GM21717 (cell line): ENCODE results near the gene TBX10.
A peak's percentile ranks its signal among the peaks of the same experiment; 100 is the strongest.
"Not testable (repeated sequence)": the region's sequence is repeated elsewhere in the genome, so short reads cannot be mapped to it uniquely, and the experiment has no call there.

Experiments used
- ATAC-seq: cut with Tn5 transposase; IDR thresholded peaks from one replicate; pipeline ENCODE4 v1.9.1; 2021; ENCODE audit warnings: mild to moderate bottlenecking, moderate library complexity; ENCODE audit not compliant: unreplicated experiment

TBX10 gene

DNA sequence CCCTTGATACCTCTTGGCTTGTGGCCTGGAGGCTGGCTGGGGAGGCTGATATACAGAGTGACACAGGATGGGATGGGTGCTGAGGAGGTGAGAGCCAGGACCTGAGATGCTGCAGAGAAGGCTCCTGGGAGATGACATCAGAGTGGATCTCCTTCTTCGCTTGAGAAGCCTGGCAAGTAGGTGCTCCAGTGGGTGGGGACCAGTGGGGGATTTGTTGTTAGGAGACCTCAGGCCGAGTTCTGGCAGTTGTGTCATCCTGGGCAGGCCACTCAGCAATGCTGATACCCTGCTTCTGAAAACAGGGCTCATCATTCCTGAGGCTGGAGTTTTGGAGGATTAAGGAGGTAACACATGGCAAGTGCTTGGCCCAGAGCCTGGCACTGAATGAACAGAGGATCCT is 34.7 kb downstream of the TBX10 start:
- ATAC-seq, result no peak

DNA sequence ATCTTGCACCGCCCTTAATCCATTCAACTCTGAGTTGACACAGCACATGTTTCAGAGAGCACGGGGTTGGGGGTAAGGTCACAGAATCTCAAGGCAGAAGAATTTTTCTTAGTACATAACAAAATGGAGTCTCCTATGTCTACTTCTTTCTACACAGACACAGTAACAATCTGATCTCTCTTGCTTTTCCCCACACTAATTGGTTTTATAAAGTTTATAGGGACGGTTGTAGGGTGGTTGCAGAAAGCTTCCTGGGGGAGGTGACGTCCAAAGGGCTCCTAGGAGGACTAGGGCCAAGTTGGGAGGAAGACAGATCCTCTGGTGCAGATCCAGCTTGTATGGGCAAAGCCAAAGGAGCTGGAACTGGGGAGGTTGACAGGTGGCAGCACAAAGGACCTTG is 35.4 kb downstream of the TBX10 start:
- not testable (repeated sequence) for ATAC-seq

DNA sequence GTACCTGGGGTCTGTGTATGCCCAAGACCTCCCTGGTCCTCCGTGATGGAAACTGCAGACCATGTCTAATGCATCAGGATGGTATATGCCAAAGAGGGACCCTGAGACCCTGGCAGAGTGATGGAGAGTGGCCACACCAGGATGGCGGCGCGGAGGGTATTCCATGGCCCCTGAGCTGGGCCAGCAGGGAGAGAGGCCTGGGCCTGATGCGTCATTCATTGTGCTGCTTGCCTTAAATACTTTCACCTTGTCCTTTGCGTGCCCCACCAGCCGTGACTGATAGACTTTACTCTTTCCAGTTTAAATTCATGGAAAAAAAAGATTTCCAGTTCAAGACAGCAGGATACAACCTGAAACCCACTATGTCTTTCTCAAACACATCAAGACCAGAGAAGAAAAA is 38.5 kb downstream of the TBX10 start:
- no peak for ATAC-seq

DNA sequence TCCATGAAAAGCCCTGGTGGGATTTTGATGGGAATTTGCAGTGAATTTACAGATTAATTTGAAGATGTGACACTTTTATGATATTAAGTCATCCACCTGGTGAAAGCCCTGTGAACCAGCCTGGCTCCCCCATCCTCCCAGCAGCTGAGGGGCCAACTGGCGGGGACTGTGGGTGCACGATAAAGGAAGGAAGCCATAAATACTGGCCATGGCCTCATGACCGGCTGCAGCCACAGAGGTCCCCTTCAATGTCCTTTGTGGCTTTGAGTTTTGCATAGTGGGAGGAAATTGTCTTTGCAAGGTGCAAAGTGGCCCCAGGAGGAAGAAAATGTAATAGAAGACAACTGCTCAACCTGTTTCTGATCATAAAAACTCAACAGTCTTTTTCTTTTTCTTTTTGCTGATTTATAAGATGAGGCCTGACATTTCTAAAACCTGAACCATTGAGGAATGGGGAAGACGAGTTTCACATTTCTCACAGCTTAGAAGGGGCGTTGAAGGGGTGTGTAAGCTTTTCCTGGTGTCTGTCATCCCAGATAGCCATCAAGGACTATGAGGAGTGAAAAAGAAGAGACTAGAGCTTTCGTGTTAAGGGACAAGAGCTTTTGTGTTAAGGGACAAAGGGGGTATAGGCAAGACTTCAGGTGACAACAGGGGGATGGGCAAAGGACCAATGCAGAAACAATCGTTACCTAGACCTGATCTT is 39.1 kb downstream of the TBX10 start:
- no peak for ATAC-seq

DNA sequence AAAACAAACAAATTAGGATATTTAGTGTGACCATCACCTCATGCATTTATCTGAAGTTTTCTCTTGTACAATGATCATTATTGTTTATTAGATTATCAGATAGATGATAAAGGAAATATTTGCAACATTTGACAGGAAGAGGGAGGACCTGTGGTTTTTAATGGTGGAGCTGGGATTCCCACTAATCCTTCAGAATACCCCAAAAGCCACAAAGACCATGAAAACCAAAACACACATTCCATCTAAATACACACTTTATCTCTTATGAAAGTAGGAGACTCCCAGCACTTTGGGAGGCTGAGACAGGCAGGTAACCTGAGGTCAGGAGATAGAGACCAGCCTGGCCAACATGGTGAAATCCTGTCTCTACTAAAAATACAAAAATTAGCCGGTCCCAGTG is 40.4 kb downstream of the TBX10 start:
- ATAC-seq, result no peak

DNA sequence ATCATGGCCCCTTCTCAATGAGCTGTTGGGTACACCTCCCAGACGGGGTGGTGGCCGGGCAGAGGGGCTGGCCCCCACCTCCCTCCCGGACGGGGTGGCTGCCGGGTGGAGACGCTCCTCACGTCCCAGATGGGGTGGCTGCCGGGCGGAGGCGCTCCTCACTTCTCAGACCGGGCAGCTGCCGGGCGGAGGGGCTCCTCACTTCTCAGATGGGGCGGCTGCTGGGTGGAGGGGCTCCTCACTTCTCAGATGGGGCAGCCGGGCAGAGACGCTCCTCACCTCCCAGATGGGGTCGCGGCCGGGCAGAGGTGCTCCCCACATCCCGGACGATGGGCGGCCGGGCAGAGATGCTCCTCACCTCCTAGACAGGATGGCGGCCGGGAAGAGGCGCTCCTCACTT is 41.6 kb downstream of the TBX10 start:
- ATAC-seq, result not testable (repeated sequence)

DNA sequence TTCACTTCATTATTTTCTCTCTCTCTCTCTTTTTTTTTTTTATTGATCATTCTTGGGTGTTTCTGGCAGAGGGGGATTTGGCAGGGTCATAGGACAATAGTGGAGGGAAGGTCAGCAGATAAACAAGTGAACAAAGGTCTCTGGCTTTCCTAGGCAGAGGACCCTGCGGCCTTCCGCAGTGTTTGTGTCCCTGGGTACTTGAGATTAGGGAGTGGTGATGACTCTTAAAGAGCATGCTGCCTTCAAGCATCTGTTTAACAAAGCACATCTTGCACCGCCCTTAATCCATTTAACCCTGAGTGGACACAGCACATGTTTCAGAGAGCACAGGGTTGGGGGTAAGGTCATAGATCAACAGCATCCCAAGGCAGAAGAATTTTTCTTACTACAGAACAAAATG is 42.1 kb downstream of the TBX10 start:
- ATAC-seq, result not testable (repeated sequence)

DNA sequence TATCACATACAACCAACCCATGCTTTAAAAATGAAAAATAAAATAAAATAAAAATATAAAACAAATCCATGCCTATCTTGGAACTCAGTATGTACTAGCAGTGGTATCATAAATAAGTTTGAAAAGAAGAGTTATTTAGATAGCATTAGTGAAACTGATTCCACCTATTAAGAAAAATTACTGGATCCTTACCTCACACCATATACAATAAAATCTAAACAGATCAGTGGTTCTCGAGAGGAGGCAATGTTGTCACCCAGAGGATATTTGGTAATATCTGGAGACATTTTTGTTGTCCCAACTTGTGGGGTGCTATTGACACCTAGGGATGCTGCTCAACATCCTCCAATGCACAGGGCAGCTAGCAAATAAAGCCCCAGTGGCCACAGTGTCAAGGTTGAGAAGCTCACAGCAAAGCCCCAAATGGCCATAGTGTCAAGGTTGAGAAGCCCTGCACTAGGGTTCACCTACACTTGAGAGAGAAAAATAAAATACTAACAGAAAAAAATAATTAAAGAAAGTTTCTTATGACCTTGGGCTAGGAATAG is 42.7 kb downstream of the TBX10 start:
- ATAC-seq, result no peak

DNA sequence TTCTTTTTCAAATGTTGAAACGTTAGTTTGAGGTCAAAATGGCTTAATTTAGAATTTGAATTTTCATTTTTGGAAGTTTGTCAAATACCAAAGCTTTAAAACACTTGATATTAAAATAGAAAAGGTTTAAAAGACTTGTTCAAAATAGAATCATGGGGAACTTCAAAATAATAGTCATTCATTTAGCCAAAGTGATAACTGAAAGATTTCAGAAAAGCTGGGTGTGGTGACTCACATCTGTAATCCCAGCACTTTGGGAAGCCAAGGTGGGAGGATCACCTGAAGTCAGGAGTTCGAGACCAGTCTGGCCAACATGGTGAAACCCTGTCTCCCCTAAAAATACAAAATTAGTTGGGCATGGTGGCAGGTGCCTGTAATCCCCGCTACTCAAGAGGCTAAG is 45.1 kb downstream of the TBX10 start:
- ATAC-seq, result no peak

DNA sequence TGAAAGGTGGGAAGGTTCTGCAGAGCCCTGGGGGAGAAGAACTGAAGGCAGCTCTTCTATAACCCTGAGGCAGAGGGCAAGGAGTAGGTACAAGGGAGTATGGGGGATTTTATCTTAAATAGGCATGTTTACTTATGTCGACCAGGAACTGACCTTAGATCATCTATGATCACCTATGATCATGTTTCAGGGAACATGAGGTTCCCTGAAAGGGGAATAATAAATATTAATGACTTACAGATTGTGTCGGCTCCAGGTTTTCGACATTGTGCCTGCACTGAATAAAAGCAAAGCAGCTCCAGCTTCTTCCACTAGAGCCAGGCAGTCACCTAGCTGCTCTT is 46.0 kb downstream of the TBX10 start:
- ATAC-seq, result no peak

DNA sequence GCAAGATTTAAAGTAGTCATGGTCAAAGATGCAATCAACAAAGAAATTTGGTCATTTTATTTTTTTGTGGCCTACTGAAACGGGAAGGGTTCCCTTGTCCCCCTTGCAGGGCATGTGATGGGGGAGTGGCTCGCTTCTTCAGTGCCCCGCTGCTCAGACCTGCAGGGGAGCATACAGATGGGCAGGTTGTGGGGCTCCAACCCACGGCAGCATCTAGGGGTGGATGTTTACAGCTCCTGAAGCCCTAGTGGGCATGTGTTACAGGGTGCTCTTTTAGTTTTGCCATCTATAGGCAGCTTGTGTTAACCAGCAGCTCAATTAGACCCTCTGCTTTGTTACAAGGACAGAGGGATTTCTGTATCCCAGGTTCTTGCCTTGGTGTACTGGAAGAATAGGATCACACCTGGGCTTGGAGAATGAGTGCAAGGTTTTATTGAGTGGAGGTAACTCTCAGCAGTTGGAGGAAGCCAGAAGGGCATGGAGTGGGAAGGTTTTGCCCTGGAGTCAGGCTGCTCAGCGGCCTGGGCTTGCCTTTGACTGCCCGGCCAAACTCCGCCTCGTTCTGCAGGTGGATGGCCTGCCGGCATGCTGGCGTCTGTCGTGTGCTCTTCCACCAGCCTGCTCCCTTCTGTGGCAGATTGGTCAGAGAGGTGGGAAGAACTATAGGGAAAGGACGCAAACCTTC is 46.5 kb downstream of the TBX10 start:
- no peak for ATAC-seq

DNA sequence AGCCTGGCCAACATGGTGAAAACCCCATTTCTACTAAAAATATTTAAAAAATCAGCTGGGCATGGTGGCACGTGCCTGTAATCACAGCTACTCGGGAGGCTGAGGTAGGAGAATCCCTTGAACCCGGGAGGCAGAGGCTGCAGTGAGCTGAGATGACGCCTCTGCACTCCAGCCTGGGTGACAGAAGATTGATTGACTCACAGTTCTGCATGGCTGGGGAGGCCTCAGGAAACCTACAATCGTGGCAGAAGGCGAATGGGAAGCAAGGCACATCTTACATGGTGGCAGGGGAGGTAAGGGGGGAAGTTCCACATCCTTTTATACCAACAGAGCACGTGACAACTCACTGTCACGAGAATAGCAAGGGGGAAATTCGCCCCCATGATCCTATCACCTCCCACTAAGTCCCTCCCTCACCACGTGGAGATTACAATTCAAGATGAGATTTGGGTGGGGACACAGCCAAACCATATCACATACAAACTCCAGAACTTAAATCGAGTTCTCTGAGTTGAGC is 50.6 kb downstream of the TBX10 start:
- ATAC-seq, result not testable (repeated sequence)

DNA sequence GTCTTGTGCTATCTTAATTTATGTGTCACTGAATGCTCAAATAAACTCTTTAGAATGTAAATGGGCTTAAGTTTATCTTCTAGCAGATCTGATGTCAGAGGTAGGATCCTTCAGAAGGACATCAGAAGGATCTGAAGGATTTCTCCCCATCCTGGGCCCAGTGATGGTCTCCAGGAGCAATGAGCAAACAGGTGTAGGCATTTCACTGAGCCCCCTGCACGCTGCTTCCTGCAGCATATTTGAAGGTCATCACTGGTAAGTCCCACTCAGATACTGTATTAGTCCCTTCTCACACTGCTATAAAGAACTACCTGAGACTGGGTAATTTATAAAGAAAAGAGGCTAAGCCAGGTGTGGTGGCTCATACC is 51.4 kb downstream of the TBX10 start:
- no peak for ATAC-seq

DNA sequence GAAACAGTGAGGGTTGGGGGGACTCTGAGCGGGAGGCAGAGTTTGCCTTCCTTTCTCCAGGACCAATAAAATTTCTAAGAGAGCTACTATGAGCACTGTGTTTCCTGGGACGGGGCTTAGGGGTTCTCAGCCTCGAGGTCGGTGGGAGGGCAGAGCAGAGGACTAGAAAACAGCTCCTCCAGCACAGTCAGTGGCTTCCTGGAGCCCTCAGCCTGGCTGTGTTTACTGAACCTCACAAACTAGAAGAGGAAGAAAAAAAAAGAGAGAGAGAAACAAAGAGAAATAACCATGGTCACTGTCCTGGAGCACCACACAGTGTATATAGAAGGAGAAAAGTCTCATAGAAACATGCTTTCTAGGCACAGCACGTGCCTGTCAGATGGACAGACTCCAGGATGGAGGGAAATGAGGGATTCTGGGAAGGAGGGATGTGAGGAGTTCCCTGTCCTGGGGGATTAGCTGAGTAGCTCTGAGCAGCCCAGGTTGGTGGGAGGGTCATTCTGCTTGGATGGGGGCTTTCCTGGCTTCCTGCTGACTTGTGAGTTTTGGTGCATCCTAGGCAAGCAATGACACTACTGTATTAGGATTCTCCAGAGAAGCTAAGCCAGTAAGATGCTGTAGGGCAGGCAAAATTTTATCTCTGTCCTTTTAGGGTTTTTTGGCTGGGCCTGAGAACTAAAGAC is 52.9 kb downstream of the TBX10 start:
- ATAC-seq, result no peak

DNA sequence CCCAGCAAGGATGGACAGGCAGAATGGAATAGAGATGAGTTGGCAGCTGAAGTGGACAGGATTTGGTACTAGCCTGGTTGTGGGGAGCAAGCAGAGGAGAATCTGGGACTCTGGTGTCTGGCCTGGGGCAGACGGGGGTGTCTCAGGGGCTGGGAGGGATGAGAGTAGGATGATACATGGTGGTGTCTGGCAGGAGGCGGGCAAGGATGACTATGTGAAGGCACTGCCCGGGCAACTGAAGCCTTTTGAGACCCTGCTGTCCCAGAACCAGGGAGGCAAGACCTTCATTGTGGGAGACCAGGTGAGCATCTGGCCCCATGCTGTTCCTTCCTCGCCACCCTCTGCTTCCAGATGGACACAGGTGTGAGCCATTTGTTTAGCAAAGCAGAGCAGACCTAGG is 53.7 kb downstream of the TBX10 start:
- no peak for ATAC-seq

DNA sequence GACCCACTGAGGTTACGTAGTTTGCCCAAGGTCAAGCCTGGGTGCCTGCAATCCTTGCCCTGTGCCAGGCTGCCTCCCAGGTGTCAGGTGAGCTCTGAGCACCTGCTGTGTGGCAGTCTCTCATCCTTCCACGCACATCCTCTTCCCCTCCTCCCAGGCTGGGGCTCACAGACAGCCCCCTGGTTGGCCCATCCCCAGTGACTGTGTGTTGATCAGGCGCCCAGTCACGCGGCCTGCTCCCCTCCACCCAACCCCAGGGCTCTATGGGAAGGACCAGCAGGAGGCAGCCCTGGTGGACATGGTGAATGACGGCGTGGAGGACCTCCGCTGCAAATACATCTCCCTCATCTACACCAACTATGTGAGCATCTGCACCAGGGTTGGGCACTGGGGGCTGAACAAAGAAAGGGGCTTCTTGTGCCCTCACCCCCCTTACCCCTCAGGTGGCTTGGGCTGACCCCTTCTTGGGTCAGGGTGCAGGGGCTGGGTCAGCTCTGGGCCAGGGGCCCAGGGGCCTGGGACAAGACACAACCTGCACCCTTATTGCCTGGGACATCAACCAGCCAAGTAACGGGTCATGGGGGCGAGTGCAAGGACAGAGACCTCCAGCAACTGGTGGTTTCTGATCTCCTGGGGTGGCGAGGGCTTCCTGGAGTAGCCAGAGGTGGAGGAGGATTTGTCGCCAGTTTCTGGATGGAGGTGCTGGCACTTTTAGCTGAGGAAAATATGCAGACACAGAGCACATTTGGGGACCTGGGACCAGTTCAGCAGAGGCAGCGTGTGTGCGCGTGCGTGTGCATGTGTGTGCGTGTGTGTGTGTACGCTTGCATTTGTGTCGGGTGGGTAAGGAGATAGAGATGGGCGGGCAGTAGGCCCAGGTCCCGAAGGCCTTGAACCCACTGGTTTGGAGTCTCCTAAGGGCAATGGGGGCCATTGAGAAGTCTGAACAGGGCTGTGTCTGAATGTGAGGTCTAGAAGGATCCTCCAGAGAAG is 54.4 kb downstream of the TBX10 start:
- ATAC-seq, result no peak

DNA sequence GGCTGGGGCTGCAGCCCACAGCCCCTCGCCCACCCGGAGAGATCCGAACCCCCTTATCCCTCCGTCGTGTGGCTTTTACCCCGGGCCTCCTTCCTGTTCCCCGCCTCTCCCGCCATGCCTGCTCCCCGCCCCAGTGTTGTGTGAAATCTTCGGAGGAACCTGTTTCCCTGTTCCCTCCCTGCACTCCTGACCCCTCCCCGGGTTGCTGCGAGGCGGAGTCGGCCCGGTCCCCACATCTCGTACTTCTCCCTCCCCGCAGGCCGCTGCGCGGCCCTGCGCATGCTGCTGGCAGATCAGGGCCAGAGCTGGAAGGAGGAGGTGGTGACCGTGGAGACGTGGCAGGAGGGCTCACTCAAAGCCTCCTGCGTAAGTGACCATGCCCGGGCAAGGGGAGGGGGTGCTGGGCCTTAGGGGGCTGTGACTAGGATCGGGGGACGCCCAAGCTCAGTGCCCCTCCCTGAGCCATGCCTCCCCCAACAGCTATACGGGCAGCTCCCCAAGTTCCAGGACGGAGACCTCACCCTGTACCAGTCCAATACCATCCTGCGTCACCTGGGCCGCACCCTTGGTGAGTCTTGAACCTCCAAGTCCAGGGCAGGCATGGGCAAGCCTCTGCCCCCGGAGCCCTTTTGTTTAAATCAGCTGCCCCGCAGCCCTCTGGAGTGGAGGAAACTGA is 55.2 kb downstream of the TBX10 start:
- ATAC-seq, result peak; percentile 15

DNA sequence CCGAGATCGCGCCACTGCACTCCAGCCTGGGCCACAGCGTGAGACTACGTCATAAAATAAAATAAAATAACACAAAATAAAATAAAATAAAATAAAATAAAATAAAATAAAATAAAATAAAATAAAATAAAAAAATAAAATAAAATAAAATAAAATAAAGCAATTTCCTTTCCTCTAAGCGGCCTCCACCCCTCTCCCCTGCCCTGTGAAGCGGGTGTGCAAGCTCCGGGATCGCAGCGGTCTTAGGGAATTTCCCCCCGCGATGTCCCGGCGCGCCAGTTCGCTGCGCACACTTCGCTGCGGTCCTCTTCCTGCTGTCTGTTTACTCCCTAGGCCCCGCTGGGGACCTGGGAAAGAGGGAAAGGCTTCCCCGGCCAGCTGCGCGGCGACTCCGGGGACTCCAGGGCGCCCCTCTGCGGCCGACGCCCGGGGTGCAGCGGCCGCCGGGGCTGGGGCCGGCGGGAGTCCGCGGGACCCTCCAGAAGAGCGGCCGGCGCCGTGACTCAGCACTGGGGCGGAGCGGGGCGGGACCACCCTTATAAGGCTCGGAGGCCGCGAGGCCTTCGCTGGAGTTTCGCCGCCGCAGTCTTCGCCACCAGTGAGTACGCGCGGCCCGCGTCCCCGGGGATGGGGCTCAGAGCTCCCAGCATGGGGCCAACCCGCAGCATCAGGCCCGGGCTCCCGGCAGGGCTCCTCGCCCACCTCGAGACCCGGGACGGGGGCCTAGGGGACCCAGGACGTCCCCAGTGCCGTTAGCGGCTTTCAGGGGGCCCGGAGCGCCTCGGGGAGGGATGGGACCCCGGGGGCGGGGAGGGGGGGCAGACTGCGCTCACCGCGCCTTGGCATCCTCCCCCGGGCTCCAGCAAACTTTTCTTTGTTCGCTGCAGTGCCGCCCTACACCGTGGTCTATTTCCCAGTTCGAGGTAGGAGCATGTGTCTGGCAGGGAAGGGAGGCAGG is 56.0 kb downstream of the TBX10 start, which contains the start of gene GSTP1:
Gene GSTP1, plus strand, starts transcription at position 566 of the 958 bp plus-strand sequence. Its CDS starts 32 bp downstream, at position 598.
- ATAC-seq, result peak; percentile 55

DNA sequence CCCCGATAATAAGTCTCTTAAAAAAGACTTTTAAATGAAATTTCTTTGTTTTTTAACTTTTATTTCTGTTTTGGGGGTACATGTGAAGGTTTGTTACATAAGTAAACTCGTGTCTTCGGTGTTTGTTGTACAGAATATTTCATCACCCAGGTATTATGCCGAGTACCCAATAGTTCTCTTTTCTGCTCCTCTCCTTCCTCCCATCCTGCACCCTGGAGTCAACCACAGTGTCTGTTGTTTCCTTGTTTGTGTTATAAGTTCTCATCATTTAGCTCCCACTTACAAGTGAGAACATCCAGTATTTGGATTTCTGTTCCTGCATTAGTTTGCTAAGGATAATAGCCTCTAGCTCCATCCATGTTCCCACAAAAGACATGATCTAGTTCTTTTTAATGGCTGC is 57.6 kb downstream of the TBX10 start:
- ATAC-seq, result no peak
